Ureter (tissue), 1 donor: ENCODE data around the gene PTPN4. TPM values are rescaled to one million over a fixed set of nuclear protein-coding genes. Genes with fewer than 3 reads are reported as not detected.
"Not testable (repeated sequence)": the region's sequence is repeated elsewhere in the genome, so short reads cannot be mapped to it uniquely, and the experiment has no call there.

Source experiments
- DNase-seq: peaks from one replicate; pipeline ENCODE4 v3.0.0-alpha.2; 2020; ENCODE audit warnings: low spot score
- total RNA-seq: library from RNA; stranded (reverse); gene quantifications from one replicate; pipeline ENCODE4 v1.2.4, GENCODE V29; 2023
- donor health status: DM: yes; HTN: yes; CAD: no.

PTPN4 gene
- total RNA-seq, 1 donor from 2014 or later: 48.7 TPM

DNA sequence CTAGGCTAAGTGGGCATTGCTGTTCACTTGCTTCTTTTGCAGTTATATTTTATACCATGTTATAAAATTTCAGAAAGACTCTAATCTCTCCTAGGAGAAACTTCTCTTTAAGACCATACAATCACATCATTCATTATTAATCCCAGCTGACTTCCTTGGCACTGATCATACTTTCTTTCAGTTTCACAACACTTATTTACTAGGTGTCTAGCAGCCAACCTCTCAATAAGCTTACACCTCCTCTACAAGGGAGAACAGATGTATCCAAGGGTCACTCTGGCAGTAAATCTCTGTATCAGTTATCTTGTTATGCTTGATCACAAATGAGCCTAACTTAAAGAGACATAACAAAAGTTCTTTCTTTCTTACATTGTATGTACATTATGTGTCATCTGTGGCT lies 183.3 kb downstream of the PTPN4 start:
- DNase-seq: no peak

DNA sequence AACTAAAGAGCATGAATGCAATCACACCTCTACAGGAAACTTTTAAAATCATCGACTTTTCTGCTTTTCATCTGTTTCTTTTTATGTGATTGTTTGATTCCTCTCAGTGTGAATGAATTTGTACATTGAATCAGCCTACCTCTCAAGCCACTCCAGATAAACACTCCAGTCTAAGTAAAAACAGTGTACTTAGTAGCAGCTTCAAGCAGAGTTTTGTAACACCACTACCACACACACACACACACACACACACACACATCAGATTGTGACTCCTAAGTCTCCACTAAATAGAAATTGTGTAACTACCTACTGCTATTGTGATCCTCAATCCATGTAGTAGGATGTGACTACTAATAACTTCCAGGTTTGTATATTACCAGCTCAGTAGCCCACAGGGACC lies 187.8 kb downstream of the PTPN4 start:
- no peak for DNase-seq

DNA sequence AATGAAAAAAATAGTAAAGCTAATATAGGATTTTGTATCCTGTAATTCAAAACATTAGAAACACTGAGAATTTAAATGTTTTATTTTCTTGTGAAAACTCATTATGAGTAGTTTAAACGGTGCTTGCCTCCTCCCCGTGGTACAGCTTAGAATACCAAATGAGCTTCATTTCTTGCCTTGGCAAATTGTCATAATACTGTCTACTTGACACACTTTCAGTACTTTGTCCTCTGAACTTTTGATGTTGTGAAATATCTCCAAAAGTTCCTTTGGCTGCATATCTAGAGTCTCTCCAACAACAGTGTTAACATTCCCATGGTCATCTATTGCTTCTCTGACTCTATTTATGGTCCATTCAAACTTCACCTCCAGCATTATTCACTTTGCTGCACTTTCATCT lies 191.2 kb downstream of the PTPN4 start:
- no peak for DNase-seq

DNA sequence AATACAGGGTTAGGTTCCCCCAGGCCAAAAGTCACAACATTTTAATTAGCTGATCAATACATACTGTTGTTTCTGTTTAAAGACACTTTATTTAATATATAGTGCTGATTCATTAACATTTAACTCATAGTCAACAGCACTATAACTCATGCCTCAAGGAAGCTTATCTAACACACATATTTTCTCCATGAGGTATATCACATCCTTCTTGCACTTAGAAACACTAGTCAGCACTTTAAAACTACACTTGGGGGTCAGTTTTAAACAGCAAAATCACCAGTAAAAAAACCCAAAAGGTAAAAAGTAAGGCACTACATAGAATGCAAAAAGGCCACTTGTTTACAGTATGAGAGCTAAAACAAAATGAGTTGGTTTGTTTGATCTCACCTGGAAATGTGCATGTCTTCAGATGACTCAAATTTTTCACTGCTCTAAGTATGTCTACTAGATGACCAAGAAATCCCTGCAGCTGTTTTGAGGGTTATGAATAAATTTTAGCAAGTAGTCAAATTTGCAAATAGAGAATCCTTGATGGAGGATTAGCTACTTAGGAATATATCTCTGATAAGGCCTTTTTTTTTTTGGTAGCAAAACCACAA lies 199.0 kb downstream of the PTPN4 start:
- no peak for DNase-seq

- DNase-seq: no peak
Observed at GRCh38 chr2:119960821-119961220, 201.1 kb downstream of the PTPN4 start.

DNA sequence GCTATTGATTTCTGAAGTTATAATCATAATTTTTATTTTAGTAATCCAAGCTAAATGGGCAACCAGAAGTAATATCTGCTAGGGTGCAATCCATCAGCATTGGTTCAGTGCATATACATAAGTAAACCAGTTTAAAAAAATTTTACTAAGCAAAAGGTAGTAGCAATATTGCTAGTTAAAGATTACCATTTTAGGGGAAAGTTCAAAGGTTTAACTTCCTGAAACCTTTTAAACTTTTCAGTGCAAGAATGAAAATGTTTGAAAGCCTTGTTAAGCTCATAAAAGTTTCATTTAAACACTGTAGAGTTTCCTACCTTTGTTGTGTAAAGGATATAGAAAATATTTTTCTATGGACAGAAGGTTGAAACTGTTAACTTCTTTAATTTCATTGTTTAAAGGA lies 222.2 kb downstream of the PTPN4 start:
- DNase-seq: no peak

DNA sequence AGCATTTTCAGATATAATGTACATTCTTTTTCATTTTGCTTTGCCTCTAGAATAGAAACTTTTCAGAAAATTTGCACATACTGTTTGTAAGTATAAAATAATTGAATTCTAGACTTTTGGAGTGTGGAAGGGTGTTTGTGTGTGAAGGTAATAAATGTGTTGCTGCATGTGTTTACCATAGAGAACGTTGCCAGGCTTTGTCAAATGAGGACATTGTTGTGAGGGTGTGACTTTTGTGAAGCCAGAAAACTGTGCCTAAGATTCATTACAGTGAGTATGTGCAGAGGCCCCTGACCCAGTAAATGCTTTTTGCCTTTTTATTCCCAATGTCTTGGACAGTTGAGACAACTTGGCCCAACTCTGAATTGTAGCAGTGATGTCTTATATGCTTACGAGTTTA lies 222.8 kb downstream of the PTPN4 start:
- DNase-seq: no peak

- DNase-seq: no peak
Observed at GRCh38 chr2:119983108-119983507, 223.4 kb downstream of the PTPN4 start.

GRCh38 chr2:119996148-119996547 lies 236.4 kb downstream of the PTPN4 start:
- no peak for DNase-seq

DNA sequence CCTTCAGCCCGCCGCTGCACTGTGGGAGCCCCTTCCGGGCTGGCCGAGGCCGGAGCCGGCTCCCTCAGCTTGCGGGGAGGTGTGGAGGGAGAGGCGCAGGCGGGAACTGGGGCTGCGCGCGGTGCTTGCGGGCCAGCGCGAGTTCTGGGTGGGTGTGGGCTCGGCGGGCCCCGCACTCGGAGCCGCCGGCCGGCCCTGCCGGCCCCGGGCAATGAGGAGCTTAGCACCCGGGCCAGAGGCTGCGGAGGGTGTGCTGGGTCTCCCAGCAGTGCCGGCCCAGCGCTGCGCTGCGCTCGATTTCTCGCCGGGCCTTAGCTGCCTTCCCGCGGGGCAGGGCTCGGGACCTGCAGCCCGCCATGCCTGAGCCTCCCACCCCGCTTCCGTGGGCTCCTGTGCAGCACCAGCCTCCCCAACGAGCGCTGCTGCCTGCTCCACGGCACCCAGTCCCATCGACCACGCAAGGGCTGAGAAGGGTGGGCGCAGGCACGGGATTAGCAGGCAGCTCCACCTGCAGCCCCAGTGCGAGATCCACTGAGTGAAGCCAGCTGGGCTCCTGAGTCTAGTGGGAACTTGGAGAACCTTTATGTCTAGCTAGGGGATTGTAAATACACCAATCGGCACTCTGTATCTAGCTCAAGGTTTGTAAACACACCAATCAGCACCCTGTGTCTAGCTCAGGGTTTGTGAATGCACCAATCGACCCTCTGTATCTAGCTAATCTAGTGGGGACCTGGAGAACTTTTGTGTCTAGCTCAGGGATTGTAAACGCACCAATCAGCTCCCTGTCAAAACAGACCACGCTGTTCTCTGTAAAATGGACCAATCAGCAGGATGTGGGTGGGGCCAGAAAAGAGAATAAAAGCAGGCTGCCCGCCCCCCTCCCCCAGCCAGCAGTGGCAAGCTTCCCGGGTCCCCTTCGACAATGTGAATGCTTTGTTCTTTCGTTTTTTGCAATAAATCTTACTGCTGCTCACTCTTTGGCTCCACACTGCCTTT lies 237.5 kb downstream of the PTPN4 start:
- not testable (repeated sequence) for DNase-seq

GRCh38 chr2:120001471-120001870 lies 241.7 kb downstream of the PTPN4 start:
- no peak for DNase-seq

DNA sequence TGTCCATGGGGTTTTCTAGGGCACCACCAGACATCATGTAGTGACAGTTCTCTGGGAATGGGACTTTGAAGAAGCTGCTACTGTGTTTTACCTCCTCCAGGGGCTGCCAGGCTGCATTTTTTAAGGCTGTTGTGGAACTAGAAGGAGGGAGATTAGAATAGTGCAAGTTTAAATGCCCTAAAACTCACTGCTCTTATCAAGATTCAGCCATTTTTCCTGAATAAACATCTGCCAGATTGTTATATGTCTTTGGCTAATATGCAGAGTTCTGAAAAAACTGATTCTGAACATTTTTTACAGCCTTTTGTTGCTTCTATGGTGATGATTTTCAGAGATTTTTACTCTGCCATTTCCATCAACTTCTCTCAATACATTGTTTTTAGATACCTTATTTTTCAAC lies 244.5 kb downstream of the PTPN4 start:
- DNase-seq: no peak

DNA sequence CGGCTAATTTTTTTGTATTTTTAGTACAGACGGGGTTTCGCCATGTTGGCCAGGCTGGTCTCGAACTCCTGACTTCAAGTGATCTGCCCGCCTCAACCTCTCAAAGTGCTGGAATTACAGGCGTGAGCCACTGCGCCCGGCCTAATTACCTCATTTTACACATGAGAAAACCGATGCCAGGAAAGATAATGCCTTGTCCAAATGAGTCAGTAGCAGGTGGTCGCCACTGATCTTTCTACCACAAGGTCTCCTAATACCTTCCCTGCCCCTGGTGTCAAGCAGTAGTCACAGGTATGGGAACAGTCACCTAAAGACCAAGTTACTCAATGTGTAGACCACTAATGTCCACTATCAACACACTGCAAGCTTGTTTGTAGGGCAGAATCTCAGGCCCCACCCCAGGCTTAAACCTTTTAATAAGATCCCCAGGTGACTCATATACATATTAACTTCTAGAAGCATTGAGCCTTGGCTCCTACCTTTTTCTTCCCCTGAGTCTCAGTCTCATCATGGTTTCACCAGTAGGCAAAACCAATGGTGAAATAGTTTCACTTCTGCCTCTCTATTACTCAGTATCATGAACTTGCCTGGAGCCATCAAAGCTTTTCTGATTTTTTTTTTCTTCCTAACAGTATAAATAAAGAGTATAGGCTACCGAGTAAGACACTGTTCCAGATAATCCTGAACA lies 246.3 kb downstream of the PTPN4 start:
- no peak for DNase-seq

GRCh38 chr2:120007851-120008250 lies 248.1 kb downstream of the PTPN4 start:
- no peak for DNase-seq

- no peak for DNase-seq
Observed at GRCh38 chr2:120012363-120012762, 252.6 kb downstream of the PTPN4 start.

GRCh38 chr2:120012771-120013596 lies 253.3 kb downstream of the PTPN4 start, which contains the start of gene EPB41L5:
Gene EPB41L5, plus strand, starts transcription at chr2:120013077. Its CDS starts 6,008 bp downstream, at chr2:120019085.
- DNase-seq: peak; percentile 92

DNA sequence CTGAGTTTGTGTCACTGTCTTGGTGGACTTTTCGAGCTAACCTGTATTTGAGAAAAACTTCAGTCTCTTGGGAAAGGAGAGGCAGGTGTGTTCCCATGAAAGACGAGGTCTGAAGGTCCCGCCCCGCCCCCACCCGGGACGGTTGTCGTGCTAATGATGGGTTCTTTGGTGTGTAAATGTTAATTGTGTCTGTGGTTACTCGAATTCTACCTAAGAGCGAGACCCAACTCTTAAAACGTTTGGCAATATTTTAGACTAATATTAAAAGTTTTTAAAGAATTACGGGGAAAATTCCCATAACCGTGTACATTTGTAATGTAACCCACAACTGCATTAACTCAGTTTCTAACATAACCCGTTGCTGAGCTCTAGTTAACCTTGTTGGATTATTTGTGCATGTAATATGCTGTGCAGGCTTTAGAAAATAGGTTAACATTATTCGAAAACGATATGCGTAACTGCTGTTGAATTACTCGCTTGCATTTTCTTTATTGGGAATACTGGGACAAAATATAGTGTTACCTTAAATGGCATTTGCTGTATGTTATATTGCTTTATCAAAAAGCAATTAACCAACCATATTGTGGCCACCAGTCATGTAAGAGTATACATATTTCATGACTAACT lies 254.0 kb downstream of the PTPN4 start:
- no peak for DNase-seq

DNA sequence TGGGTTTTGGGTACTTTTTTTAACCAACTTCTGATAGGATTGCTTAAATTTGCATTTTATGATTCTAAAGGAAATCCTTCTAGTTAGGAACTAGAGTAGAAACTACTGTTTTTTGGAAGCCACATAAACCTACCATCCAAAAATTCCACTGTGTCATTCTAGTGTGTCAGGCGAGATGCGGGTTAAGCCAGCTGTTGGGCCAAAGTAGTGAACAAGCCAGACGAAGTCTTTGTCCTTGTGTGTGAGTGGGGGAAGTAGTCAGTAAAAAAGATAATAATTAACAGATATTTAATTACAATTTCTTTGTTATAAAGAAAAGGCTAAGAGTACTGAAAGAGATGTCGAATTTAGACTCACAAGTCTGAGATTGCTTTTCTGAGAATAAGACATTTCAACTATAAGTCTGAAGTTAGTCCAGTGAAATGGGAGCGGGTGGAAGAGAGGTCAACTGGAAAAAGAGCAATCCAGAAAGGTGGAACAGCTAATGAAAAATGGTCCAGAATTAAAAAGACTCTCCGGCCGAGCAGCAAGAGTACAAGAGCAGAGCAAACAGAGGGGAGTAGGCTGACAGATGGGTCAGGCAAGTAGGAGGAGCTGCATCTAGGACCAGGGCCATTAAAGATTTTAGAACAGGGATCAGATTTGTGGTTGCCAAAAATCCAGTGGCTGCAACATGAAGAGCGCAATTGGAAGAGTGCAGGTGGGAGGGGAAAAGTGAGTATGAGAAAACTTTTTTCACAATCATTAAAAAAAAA lies 254.7 kb downstream of the PTPN4 start:
- DNase-seq: no peak

GRCh38 chr2:120016800-120017199 lies 257.1 kb downstream of the PTPN4 start:
- no peak for DNase-seq

- no peak for DNase-seq
Observed at GRCh38 chr2:120017201-120017600, 257.5 kb downstream of the PTPN4 start.
